ENCODE results near the gene C19orf18.
A peak's percentile ranks its signal among the peaks of the same experiment; 100 is the strongest.

C19orf18 gene

DNA sequence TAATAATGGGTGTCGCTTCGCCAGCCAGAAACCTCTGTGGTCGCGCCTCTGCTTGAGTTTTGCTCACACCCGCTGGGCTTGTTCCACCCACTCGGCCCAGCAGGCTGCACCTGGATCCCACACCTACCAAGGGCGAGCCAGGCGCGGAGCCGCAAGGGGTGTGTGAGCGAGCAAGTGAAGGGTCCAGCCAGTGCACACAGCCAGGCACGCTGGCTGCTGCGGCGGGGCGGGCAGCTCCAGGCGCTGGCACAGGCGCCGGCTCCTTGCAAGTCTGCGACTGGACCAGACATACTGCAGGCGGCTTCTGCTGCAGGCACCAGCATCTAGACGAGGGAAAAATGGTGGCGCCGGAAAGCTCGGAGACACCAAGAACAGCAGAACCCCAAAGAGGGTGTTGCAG is 25.0 kb downstream of the C19orf18 start:
- peaks cover 5 to 7% of the 10 kb centered on the region in 2 donors for H3K4me1 ChIP-seq (ENCODE audit: control insufficient read depth in 2 of 2, insufficient read depth in 1 of 2, low read depth in 1 of 2, low read length in 2 of 2)
- no peak overlapping the region for H3K23ac ChIP-seq (ENCODE audit: low read depth, low read length, poor library complexity)
- H4K8ac ChIP-seq (ENCODE audit: low read depth, low read length), result no peak overlapping the region
- no peak overlapping the region for H2BK12ac ChIP-seq (ENCODE audit: low read length)
- H3K27ac ChIP-seq (replicated peaks; ENCODE audit: low read length), result no peak overlapping the region
- no peak overlapping the region for H3K18ac ChIP-seq (ENCODE audit: low read length)
- peaks cover under 1 to 15% of the 10 kb centered on the region in 2 donors for H3K36me3 ChIP-seq (replicated peaks in 1 of 2; ENCODE audit: control insufficient read depth in 2 of 2, insufficient read depth in 2 of 2, low read length in 2 of 2)
- H2BK120ac ChIP-seq (ENCODE audit: low read depth, low read length), result no peak overlapping the region
- H2AK5ac ChIP-seq (ENCODE audit: low read depth, low read length), result no peak overlapping the region
- no CpG with 5 or more reads among the region's 24 CpGs for WGBS, 2 donors (ENCODE audit: extremely low coverage in 2 of 2, insufficient read length in 2 of 2, insufficient replicate concordance in 1 of 2)
- H2BK5ac ChIP-seq (ENCODE audit: low read length), result no peak overlapping the region
- peaks cover 5% of the 10 kb centered on the region for H3K79me1 ChIP-seq (ENCODE audit: low read depth, low read length)
- H2AFZ ChIP-seq (ENCODE audit: low read length), result no peak overlapping the region
- no peak overlapping the region for H3K9ac ChIP-seq (ENCODE audit: low read depth, low read length, poor library complexity)
- H3K4me3 ChIP-seq (ENCODE audit: low read length in 2 of 2), result no peak overlapping the region
- H2BK15ac ChIP-seq (ENCODE audit: low read length), result no peak overlapping the region
- no peak overlapping the region for H3K4ac ChIP-seq (ENCODE audit: low read length)
- H3K9me3 ChIP-seq (replicated peaks in 1 of 2; ENCODE audit: control insufficient read depth in 2 of 2, insufficient read depth in 1 of 2, low read depth in 1 of 2, low read length in 2 of 2), result peaks cover 24 to 35% of the 10 kb centered on the region in 2 donors
- no peak for DNase-seq (ENCODE audit: low spot score)
- H3K27me3 ChIP-seq (ENCODE audit: control insufficient read depth in 3 of 3, insufficient read depth in 3 of 3, low read depth in 1 of 3, low read length in 3 of 3), result no peaks in the 10 kb centered on the region
- no peak overlapping the region for H3K4me2 ChIP-seq (ENCODE audit: insufficient read depth, low read length, poor library complexity, severe bottlenecking)
- H4K91ac ChIP-seq (ENCODE audit: low read depth, low read length, poor library complexity), result no peak overlapping the region
- no peak overlapping the region for H3K14ac ChIP-seq (ENCODE audit: low read length)

DNA sequence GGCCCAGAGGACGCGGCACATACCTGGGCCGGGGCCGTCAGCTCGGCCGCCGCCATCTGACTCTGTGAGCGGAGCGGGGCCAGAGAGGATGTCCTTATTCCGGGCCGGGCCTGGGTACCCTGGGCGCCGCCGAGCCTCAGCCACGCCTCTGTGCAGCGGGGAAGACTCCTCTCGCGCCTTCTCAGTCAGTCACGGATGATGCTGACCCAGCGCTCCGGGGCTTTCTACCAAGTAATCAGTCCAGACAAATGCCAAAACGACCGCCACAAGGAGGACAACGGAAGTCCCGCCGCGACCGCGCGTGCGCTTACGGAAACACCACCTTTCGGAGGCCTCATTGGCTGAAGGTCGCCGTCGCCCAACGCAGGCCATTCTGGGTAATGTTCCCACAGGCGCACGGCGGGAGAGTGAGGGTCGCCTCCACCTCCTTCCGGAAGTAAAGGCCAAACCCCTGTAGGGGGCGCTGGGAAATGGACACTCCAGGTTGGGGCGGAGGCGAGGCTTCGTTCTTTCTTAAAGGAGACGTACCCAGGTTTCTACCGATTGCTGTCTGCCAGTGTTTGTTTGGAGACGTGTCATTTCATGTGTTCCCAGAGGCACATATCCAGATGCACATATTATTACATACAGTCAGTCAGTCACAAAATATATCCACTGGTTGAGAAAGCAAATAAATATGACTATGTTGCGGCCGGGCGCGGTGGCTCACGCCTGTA is 26.8 kb downstream of the C19orf18 start, which contains the start of gene ZNF256:
Gene ZNF256, minus strand, starts transcription at position 288 of the 716 bp plus-strand sequence. Its CDS starts 232 bp downstream, at position 56.
- peak within 1 kb of the TSS; percentile 72 for H3K4me2 ChIP-seq (ENCODE audit: insufficient read depth, low read length, poor library complexity, severe bottlenecking)
- no peak within 1 kb of the TSS for H2BK15ac ChIP-seq (ENCODE audit: low read length)
- H2AFZ ChIP-seq (ENCODE audit: low read length), result peak within 1 kb of the TSS; percentile 94
- no peak within 1 kb of the TSS for H4K8ac ChIP-seq (ENCODE audit: low read depth, low read length)
- no peaks in the 10 kb centered on the region for H3K27me3 ChIP-seq (ENCODE audit: control insufficient read depth in 3 of 3, insufficient read depth in 3 of 3, low read depth in 1 of 3, low read length in 3 of 3)
- no peak within 1 kb of the TSS for H3K14ac ChIP-seq (ENCODE audit: low read length)
- peak; percentile 92 for DNase-seq (ENCODE audit: low spot score)
- no peak within 1 kb of the TSS for H3K4ac ChIP-seq (ENCODE audit: low read length)
- peak within 1 kb of the TSS; percentile 93 for H3K18ac ChIP-seq (ENCODE audit: low read length)
- peak within 1 kb of the TSS; percentile 99 for H3K4me3 ChIP-seq (ENCODE audit: low read length in 2 of 2)
- peak within 1 kb of the TSS; percentile 79 for H2BK5ac ChIP-seq (ENCODE audit: low read length)
- no peak within 1 kb of the TSS for H3K27ac ChIP-seq (replicated peaks; ENCODE audit: low read length)
- H2BK12ac ChIP-seq (ENCODE audit: low read length), result no peak within 1 kb of the TSS
- no peak within 1 kb of the TSS for H3K23ac ChIP-seq (ENCODE audit: low read depth, low read length, poor library complexity)
- H3K9ac ChIP-seq (ENCODE audit: low read depth, low read length, poor library complexity), result peak within 1 kb of the TSS; percentile 98
- whole genome bisulfite sequencing, 2 donors (ENCODE audit: extremely low coverage in 2 of 2, insufficient read length in 2 of 2, insufficient replicate concordance in 1 of 2), result no CpG with 5 or more reads among the region's 54 CpGs
- H2AK5ac ChIP-seq (ENCODE audit: low read depth, low read length), result peak within 1 kb of the TSS; percentile 88
- H2BK120ac ChIP-seq (ENCODE audit: low read depth, low read length), result no peak within 1 kb of the TSS
- H3K9me3 ChIP-seq (replicated peaks in 1 of 2; ENCODE audit: control insufficient read depth in 2 of 2, insufficient read depth in 1 of 2, low read depth in 1 of 2, low read length in 2 of 2), result peaks cover 27 to 52% of the 10 kb centered on the region in 2 donors
- peaks cover 5 to 7% of the 10 kb centered on the region in 2 donors for H3K4me1 ChIP-seq (ENCODE audit: control insufficient read depth in 2 of 2, insufficient read depth in 1 of 2, low read depth in 1 of 2, low read length in 2 of 2)
- H4K91ac ChIP-seq (ENCODE audit: low read depth, low read length, poor library complexity), result no peak within 1 kb of the TSS
- H3K79me1 ChIP-seq (ENCODE audit: low read depth, low read length), result peaks cover 5% of the 10 kb centered on the region
- H3K36me3 ChIP-seq (replicated peaks in 1 of 2; ENCODE audit: control insufficient read depth in 2 of 2, insufficient read depth in 2 of 2, low read length in 2 of 2), result peaks cover 15 to 32% of the 10 kb centered on the region in 2 donors

DNA sequence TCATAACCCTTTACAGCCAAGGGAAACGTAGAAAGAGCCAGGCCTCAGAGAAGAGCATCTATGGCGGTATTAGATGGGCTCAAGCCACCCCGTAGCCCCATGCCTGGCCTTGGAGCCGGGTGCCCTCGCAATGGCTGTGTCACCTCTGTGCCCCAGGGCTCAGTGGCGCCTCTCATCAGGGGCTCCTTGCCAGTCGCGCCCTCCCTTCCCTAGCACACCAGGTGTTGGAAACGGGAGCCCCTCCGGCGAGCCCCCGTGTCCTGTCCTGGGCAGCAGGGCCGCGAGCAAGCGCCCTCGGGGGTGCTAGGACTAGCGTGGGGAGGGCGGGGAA is 27.3 kb downstream of the C19orf18 start:
- H3K14ac ChIP-seq (ENCODE audit: low read length), result no peak overlapping the region
- peaks cover 33 to 57% of the 10 kb centered on the region in 2 donors for H3K9me3 ChIP-seq (replicated peaks in 1 of 2; ENCODE audit: control insufficient read depth in 2 of 2, insufficient read depth in 1 of 2, low read depth in 1 of 2, low read length in 2 of 2)
- no peak overlapping the region for H4K91ac ChIP-seq (ENCODE audit: low read depth, low read length, poor library complexity)
- H3K27ac ChIP-seq (replicated peaks; ENCODE audit: low read length), result no peak overlapping the region
- H3K18ac ChIP-seq (ENCODE audit: low read length), result peak overlapping the region; percentile 93
- H3K4me2 ChIP-seq (ENCODE audit: insufficient read depth, low read length, poor library complexity, severe bottlenecking), result peak overlapping the region; percentile 72
- H3K36me3 ChIP-seq (replicated peaks in 1 of 2; ENCODE audit: control insufficient read depth in 2 of 2, insufficient read depth in 2 of 2, low read length in 2 of 2), result peaks cover 20 to 37% of the 10 kb centered on the region in 2 donors
- H3K27me3 ChIP-seq (ENCODE audit: control insufficient read depth in 3 of 3, insufficient read depth in 3 of 3, low read depth in 1 of 3, low read length in 3 of 3), result no peaks in the 10 kb centered on the region
- H4K8ac ChIP-seq (ENCODE audit: low read depth, low read length), result no peak overlapping the region
- H2BK120ac ChIP-seq (ENCODE audit: low read depth, low read length), result no peak overlapping the region
- H3K4me3 ChIP-seq (ENCODE audit: low read length in 2 of 2), result peak overlapping the region; percentile 99
- no peak overlapping the region for H2BK15ac ChIP-seq (ENCODE audit: low read length)
- peaks cover 5% of the 10 kb centered on the region for H3K79me1 ChIP-seq (ENCODE audit: low read depth, low read length)
- H2AFZ ChIP-seq (ENCODE audit: low read length), result peak overlapping the region; percentile 94
- H3K23ac ChIP-seq (ENCODE audit: low read depth, low read length, poor library complexity), result no peak overlapping the region
- H2AK5ac ChIP-seq (ENCODE audit: low read depth, low read length), result peak overlapping the region; percentile 88
- peak overlapping the region; percentile 98 for H3K9ac ChIP-seq (ENCODE audit: low read depth, low read length, poor library complexity)
- H2BK12ac ChIP-seq (ENCODE audit: low read length), result no peak overlapping the region
- WGBS, 2 donors (ENCODE audit: extremely low coverage in 2 of 2, insufficient read length in 2 of 2, insufficient replicate concordance in 1 of 2), result no CpG with 5 or more reads among the region's 18 CpGs
- no peak overlapping the region for H3K4ac ChIP-seq (ENCODE audit: low read length)
- no peak for DNase-seq (ENCODE audit: low spot score)
- peak overlapping the region; percentile 79 for H2BK5ac ChIP-seq (ENCODE audit: low read length)
- H3K4me1 ChIP-seq (ENCODE audit: control insufficient read depth in 2 of 2, insufficient read depth in 1 of 2, low read depth in 1 of 2, low read length in 2 of 2), result peaks cover 5 to 7% of the 10 kb centered on the region in 2 donors

DNA sequence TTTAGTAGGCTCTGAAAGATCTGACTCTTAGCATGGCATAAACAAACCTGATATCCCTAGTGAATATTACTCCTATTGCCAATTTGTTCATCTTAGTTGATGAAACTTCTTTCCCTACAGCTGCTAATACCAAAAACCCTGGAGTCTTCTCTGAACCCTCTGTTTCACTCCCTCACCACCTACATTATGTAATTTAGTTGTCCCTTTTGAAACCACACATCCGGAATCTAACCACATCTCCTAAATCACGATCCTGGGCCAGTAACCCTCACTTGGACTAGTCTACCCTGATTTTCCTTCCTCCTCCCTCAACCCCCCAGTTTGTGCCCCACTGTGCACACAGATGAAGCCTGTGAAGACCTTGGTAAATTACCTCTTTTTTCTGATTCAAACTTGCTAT is 28.0 kb downstream of the C19orf18 start:
- peaks cover 38 to 64% of the 10 kb centered on the region in 2 donors for H3K9me3 ChIP-seq (replicated peaks in 1 of 2; ENCODE audit: control insufficient read depth in 2 of 2, insufficient read depth in 1 of 2, low read depth in 1 of 2, low read length in 2 of 2)

More for the DNA sequence above, 28.0 kb downstream of the C19orf18 start:
- no CpG with 5 or more reads among the region's 2 CpGs for WGBS, 2 donors (ENCODE audit: extremely low coverage in 2 of 2, insufficient read length in 2 of 2, insufficient replicate concordance in 1 of 2)
- no peak overlapping the region for H2BK120ac ChIP-seq (ENCODE audit: low read depth, low read length)
- H3K4me1 ChIP-seq (ENCODE audit: control insufficient read depth in 2 of 2, insufficient read depth in 1 of 2, low read depth in 1 of 2, low read length in 2 of 2), result peaks cover 5 to 7% of the 10 kb centered on the region in 2 donors
- no peak overlapping the region for H4K8ac ChIP-seq (ENCODE audit: low read depth, low read length)
- H3K18ac ChIP-seq (ENCODE audit: low read length), result no peak overlapping the region
- H3K27me3 ChIP-seq (ENCODE audit: control insufficient read depth in 3 of 3, insufficient read depth in 3 of 3, low read depth in 1 of 3, low read length in 3 of 3), result no peaks in the 10 kb centered on the region
- no peak overlapping the region for H2AFZ ChIP-seq (ENCODE audit: low read length)
- no peak overlapping the region for H4K91ac ChIP-seq (ENCODE audit: low read depth, low read length, poor library complexity)
- peak overlapping the region in 1 of 2 donors; percentile 99 for H3K4me3 ChIP-seq (ENCODE audit: low read length in 2 of 2)
- no peak for DNase-seq (ENCODE audit: low spot score)
- no peak overlapping the region for H2AK5ac ChIP-seq (ENCODE audit: low read depth, low read length)
- H2BK12ac ChIP-seq (ENCODE audit: low read length), result no peak overlapping the region
- peaks cover 5% of the 10 kb centered on the region for H3K79me1 ChIP-seq (ENCODE audit: low read depth, low read length)
- no peak overlapping the region for H3K14ac ChIP-seq (ENCODE audit: low read length)
- no peak overlapping the region for H3K4ac ChIP-seq (ENCODE audit: low read length)
- peaks cover 27 to 45% of the 10 kb centered on the region in 2 donors for H3K36me3 ChIP-seq (replicated peaks in 1 of 2; ENCODE audit: control insufficient read depth in 2 of 2, insufficient read depth in 2 of 2, low read length in 2 of 2)
- H3K27ac ChIP-seq (replicated peaks; ENCODE audit: low read length), result no peak overlapping the region
- H3K9ac ChIP-seq (ENCODE audit: low read depth, low read length, poor library complexity), result no peak overlapping the region
- peak overlapping the region; percentile 72 for H3K4me2 ChIP-seq (ENCODE audit: insufficient read depth, low read length, poor library complexity, severe bottlenecking)
- no peak overlapping the region for H2BK5ac ChIP-seq (ENCODE audit: low read length)
- H3K23ac ChIP-seq (ENCODE audit: low read depth, low read length, poor library complexity), result no peak overlapping the region
- H2BK15ac ChIP-seq (ENCODE audit: low read length), result no peak overlapping the region
